Measurements from ENCODE around the gene PRL.

Gene PRL

DNA sequence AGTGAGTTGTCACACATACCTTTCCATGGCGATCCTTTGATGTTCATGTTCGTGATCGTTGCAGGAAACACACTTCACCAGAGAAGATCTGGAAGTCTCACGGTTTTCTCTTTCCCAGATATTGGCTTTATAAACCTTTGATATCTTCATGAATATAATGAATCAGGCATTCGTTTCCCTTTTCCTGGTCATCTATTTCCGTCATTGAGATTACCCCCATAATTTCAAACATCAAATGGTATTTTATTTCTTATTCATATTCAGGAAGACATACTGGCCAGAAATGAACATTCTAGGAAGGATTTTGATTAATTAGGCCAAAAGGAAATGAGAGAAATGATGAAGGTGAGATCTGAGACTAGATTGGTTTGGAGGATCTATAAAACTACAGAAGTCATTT, at the start of gene PRL:
Gene PRL (minus strand): TSS at position 101 of the 400 bp plus-strand sequence. CDS start 54 bp downstream, at position 47.
- no peak for DNase-seq

DNA sequence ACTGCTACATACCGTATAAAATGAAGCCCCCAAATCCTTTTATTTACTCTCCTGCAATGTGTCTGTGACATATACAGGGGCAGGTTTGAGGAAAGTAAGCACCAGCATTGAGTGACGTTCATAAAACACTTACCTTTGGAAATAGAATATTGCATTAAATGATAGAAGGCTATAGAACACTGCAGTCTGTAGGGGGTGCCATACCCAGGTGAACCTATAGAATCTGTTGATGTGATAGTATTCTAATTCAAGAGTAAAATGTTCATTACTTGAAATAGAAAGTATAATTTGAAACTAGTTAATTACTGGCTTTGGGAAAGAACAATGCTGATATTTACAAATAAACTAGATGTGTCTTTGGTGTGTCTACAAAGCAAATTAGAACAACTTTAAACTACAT, 47.0 kb upstream of the PRL start:
- no peak for DNase-seq

DNA sequence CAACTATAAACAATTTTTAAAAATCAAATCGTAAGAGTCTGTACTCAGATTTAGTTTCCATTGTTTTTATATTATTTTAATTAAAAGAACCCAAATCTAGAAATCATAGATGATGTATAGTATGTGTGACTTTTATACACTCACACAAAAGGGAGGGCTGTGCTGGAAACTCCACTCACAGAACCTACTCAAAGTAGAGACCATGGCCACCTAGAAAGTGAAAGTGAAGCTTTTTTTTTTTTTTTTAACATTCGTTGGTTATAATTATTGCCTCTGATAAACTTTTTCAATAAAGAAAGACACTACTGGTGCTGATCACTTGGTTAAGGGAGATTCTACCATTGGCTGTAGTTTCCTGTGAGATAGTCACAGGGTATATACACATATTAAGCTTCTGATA, 37.9 kb upstream of the PRL start:
- no peak for DNase-seq

DNA sequence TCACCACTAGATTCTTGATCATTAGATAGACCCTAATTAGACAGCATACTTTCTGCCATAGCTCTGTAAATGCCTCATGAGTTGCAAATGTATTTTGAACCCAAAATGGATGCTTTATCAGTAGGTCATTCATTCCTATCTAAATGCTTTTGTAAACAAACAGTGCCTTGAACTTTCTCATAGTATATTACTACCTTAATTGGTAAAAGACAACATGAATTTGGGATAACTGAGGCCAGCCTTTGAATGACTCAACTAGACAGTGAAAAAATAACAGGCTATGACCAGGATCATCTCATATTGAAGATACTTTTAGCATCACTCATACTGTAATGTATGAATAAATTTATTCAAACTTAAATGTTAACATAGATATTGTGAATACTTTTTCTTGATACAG, 37.0 kb upstream of the PRL start:
- no peak for DNase-seq

DNA sequence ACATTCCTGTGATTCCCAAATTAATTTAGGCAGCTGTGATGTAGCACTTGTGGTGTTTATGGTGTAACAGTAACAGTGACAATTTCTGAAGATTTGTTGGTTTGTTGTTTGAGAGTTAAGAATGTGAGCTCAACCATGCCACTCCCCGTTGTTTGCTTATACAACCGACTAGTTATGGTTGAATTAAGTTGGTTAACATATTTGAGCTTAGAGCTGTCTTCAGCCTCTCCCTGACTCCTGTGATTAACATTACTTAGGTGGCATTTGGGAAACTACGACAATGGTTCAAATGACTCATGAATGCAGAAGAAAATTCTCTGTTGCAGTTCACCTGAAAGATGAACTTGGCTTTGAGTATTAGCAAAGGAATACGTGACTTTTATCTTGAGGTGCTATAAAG, 35.9 kb upstream of the PRL start:
- no peak for DNase-seq

DNA sequence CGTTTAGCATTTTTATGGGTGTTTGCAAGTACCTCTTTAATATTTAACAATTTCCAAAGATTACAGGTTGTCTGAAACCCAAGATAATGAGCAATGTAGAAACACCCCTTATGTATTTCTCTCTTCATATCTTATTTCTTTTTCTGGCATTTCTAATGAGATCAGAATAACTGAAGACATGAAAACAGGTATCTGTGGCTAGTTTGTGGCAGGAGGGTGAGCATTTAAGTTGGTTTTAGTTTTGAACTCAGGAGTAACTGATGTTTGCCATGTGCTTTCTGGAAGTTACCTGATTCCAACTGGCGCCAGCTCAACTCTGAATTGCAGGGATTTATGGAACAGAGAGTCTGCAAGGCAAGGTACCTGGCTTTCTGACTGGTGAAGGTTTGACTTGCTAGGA, 35.4 kb upstream of the PRL start:
- DNase-seq: no peak

DNA sequence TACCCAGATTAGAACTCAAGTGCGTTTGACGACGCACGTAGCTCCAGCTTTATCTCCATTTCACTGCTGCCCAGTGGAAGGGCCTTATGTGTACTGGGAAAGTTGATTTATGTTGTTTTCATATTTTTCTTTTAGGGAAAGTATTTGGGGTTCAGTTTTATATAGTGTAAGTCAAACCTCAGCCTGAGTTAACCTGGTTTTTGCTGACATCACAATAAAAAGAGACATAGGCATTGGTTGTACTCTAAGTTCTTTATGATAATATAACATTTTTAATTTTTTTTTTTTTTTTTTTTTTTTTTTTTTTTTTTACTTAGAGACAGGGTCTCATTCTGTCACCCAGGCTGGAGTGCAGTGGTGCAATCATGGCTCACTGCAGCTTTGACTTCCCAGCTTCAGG, 34.1 kb upstream of the PRL start:
- DNase-seq: no peak

DNA sequence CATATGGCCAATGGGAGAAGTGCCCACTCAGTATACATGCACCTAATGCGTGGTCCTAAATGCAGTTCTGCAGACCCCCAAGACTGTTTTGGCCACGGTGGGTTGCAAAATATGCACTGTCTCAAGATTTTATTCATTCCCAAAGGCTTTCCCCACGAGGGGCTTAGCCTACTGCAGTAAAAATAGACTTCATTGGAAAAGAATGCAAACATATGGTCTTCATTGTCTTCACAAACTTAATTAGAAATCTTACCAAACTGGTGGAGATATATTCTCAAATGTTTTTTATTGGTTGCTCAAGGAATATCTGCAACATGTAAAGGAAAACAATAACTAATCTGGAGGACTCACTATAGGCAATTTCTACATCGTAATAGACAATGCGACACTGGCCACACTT, 31.6 kb upstream of the PRL start:
- no peak for DNase-seq

DNA sequence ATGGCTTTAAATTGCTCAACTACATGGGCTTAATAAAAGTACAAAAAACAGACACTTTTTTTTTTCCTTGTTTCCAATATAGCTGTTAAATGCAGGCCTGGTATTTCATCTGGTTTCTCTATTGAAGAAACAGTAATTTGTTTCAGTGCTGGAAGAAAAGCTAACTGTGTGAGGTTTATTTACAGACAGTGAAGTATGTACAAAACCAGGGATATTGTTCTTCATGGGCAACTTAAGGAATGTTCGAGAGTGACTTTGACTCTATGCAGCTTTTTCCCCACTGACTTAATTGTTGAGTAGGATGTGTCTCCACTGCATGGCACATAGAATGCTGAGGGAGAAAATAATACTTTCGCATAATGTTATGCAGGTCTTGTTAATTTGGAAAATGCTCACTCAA, 31.0 kb upstream of the PRL start:
- no peak for DNase-seq

DNA sequence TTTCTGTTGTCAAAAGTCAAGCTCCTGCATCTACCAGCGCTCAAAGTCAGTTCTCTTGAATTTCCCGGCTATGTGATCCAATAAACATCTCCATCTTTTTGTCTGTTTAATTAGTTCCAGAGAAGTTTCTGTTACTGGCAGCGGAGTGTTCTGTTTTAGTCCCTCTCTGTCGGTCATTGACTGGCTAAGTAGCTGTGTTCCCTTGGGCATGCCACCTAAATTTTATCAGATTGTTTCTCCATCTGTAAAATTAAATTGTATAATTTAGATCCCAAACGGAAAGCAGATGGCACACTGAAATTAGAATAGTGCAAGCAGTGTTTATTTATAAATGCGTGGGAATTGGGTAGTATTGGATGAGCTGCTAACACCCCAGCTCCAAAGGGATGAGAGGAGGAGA, 29.7 kb upstream of the PRL start:
- no peak for DNase-seq

DNA sequence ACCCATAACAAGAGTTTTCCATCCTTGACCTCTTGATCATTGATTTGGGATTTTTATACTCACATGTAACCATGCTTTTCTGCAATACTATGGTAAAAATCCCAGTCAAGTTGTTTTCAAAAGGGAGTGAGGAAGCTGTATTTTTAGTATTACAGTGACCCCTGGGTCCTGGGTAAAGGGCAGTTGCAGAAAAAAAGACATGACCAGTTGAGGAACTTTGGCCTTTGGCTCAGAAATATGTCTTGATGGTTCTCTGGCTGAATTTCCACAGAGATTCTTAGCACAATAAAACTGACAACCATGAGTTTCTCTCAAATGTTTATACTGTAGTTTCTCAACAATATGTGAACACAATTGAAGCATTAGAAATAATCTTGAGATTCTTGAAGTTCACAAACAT, 28.6 kb upstream of the PRL start:
- no peak for DNase-seq

DNA sequence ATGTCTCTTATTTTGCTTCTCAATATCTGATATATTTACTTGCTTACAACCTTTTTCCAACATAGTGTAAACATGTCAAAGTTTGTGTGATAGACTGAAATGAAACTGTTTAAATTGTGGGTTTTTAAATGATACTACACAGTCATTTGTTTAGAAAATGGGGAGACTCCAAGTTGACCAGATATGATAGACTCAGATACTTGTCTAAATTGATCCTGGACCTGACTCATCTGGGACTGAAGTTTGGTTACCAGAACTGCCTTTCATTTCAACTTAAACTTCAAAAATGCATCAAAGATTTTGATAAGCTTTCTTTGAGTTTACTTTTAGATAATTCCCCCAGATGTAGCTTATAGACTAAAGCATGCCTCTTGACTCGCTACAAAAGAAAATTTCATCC, 27.0 kb upstream of the PRL start:
- no peak for DNase-seq

DNA sequence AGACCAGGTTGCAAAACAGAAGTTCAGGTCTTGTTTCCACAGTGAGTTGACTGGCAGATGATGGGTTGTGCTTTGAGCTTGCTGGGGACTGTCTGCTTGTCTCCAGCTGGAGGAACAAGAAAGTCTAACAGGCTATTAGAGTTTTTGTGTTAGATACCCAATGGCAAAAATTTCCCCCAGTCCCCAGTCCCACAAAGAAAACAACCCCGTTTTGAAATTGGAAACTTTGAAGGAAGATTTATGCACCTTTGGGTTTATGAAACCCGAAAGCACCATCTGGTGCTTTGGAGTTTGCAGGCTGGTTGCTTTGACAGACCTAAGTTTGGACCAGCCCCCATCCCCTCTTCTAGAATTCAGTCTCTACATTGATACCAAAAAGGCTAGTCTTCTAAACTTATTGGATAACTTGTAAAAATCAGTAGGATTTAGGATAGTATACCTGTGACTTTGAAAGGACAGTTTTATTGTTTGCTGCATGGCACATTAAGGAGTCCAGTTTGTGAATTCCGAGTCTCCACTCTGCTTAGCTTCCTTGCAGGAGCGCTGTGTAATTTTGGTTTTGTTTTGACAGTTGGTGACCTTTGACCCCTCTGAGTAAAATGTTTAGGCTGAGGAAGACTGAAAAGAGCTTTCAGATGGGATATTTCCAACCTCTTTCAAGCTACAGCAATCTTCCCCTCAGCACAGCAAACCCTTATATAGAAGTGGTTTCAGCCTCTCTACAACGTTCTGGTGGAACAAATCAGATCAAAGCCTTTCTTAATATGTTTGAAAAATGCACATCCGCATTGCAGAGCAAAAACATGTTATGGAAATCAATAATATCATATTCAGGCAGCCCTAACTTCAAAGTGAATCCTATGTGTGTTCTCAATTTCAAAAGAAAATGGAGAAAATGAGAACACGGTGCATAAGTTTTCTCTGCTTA, 25.5 kb upstream of the PRL start:
- DNase-seq: no peak

DNA sequence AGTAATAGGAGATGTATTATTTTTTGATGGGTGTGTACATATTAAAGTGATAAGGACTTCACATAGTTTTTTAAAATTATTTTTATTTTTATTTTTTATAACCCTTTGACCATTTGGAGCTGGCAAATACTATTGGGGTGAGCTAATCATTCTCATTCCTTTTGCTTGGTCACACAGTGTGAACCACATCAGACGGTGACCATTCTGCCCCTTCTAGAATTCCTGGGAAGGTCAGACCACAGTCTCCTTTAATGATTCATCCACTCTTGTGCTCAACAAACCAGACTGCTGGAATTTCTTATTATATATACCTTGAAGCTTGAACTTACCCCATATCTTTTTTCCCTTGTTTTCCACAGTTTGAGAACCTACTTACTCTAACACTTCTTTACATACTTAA, 23.9 kb upstream of the PRL start:
- DNase-seq: no peak

DNA sequence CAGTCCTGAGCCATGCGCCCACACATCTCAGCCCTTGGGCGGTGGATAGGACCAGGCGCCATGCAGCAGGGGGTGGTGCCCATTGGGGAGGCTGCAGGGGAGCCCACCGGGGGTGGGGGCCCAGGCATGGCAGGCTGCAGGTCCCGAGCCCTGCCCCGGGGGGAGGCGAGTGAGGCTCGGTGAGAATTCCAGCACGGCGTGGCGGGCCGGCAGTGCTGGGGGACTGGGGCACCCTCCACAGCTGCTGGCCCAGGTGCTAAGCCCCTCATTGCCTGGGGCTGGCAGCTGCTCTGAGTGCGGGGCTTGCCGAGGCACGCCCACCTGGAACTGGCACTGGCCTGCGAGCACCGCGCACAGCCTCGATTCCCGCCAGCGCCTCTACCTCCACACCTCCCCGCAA, 21.6 kb upstream of the PRL start:
- no peak for DNase-seq

DNA sequence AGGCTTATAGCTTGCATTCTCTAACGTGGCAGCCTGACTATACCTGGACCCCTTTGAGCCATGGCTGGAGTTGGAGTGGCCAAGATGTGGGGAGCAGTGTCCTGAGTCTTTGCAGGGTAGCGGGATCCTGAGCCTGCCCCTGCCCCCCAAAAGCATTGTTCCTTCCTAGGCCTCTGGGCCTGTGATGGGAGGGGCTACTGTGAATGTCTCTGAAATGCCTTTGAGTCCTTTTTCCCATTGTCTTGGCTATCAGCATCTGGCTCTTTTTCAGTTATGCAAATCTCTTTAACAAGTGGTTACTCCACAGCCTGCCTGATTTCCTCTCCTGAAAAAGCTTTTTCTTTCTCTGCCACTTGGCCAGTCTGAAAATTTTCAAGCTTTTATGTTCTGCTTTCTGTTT, 17.0 kb upstream of the PRL start:
- DNase-seq: peak in 1 of 2 experiments; percentile 9

DNA sequence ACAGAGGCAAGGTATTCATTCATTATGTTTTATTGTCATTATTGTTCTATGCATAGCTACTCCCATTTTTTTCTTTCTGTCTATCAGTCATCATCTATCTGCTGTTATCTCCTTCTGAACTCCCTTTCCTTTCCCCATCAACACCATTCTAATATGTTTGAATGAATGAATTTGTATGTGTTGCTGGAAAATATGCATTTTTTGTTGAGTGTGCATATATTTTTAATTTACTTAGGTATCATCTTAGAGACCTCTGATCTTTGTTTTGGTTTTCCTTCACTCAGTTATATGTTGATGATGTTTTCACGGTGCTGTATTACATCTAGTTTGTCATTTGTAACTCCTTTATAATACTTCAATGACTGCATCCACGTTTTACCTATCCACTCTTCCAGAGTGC, 12.1 kb upstream of the PRL start:
- no peak for DNase-seq

DNA sequence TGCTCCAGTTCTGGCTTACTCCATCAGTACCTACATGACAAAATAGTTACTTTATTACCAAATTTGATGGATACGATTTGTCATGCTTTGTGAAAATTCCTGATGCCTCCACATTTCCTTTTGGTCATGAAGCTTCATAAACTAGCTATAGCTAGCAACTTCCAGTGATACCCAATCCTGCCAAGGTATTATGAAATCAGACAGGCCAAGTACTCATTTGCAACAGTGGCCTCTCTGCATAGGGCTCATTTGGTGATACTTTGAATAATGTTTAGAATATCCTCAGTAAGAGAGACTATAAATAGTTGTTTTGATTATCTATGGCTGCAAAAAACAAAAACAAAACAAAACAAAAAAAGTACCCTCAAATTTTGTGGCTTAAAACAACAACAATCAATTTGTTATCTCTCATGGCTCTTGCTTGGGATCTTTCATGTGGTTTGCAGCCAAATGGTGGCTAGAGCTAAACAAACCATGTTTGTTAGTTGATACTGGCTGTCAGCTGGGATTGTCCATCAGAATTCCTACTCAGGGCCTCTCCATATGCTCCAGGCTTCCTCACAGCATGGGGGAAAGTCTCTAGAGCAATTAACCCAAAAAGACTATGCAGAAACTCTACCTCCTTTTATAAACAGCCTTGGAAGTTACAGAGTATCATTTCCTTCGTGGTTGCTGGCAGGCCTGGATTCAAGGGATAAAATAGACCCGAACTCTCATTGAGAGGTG, 10.1 kb upstream of the PRL start:
- DNase-seq: no peak

DNA sequence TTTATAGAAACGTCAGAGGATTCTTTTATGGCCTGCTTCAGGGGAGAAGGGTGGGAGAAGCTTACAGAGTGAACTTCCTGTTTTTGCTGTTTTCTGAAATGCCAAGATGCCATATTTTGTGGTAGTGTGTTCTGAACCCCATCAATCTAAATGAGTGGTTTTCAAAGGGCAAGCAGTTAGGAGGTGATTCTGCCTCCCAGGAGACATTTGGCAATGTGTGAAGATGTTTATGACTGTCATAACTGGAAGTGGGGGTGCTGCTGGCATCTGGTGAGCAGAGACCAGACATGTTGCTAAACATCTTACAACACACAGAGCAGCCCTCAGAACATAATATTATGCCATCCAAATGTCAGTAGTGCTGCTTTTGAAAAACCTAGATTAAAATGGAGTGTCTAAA, 6.0 kb upstream of the PRL start:
- DNase-seq: peak in 1 of 2 experiments; percentile 28

DNA sequence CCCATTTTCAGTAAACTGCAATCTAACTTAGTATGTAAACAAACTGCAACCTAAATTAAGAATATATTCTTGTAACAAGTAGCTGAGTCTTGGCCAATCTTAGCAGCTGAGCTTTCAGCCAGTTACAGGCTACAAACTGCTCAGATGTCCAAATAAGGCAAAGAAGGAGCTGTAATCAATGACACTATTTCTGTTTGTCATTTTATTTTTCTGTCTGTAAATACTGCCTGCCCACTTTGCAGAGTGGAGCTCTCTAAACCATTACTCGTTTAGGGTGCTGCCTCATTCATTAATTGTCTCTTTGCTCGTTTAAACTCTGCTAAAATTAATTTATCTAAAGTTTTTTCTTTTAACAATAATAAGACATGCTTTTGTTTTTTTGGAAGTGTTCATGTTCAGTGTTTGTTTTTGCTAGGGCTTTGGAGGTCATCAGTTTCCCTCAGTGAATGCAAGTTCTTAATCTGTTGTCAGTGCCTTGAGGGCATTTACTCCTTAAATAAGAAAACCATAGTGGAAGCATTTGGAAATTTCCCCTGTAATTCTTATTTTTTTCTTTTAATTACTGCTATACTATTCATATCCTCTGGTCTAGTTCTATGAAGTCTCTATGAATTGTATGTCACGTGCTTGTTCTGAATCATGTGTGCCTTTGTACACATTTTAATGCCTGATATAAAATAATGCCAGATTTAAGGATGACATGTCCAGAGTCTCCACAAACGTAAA, 3.6 kb upstream of the PRL start:
- DNase-seq: no peak

DNA sequence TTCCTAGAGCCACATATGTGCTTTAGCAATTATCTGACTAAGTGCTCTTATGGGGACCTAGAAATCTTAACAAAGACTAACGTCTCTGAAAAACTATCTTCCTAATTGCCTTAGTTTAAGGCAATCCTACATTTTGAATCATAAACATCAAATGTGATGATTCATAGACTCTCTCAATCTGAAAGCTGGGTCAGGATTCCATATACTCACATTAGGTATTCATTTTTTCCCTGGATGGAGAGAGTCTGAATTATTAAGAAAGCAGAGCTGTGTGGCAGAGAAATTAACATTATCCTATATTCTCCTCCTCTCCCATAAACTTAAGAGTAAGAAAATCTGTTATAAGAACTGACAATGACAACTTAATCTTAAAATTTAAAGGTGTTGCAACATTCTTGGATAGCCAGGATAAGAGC, 1.6 kb upstream of the PRL start:
- DNase-seq: no peak

DNA sequence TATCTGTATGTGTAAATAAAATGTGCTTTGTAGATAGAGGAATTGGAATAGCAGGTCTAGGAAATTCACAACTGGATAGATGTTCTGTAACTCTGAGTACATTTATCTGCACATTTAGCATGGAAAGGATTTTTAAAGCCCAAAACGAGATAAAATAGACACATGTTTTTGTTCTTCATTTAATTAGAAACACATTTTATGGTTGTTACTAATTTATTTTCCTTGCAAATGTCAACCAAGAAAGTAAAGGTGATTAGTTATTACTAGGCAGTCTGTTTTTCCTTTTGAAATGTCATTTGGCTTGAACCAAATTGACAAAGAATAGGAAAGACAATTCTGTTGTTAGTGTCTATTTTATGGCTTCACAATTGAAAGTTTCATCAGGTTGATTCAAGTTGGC, 769 bp downstream of the PRL start:
- DNase-seq: no peak

DNA sequence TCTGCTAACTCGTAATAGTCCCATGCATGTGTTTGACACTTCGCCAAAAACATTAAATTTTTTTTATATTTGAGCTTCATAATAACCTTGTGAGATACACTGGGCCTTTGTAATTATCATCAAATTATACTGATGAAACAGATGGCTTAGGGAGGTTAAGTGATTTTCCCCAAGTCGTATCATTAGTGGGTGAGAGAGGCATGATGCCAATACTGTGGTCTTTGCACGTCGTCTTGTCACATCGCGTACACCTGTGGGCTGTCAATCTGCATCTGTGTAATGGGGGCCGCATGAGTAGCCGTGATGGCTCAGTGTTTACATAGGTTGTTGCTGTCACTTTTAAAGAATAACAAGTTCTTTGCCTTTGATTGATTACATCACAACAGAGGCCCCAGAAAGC, 1.7 kb downstream of the PRL start:
- no peak for DNase-seq

DNA sequence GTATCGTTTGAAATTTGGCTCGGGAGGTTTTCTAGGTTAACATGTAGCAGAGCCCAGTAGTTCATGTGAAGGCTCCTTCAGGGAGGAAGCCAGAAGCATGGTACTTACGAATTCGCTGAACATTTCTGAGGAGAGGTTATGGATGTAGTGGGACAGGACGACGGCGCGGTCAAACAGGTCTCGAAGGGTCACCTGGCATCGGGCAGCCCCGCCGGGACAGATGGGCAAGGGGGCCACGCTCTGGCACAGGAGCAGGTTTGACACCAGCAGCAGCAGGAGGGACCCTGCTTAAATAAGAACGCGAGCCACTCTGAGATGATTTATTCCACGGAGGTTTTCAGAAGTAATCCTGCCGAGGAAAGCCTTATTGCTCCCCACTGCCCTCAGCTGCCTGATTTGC, 2.5 kb downstream of the PRL start:
- DNase-seq: no peak
